ENCODE measurements around the gene SEMA7A.
"Not testable (repeated sequence)": the region's sequence is repeated elsewhere in the genome, so short reads cannot be mapped to it uniquely, and the experiment has no call there.

The SEMA7A gene

GRCh38 chr15:74398183-74398582 lies 35.6 kb downstream of the SEMA7A start:
- DNase-seq = no peak

- DNase-seq = no peak
Measured at GRCh38 chr15:74397239-74398068, 36.3 kb downstream of the SEMA7A start.

- DNase-seq = no peak
Measured at GRCh38 chr15:74396445-74397238, 37.1 kb downstream of the SEMA7A start.

- DNase-seq = no peak
Measured at GRCh38 chr15:74396146-74396438, 37.7 kb downstream of the SEMA7A start.

- no peak for DNase-seq
Measured at GRCh38 chr15:74395319-74396145, 38.2 kb downstream of the SEMA7A start.

GRCh38 chr15:74394090-74394846 lies 39.5 kb downstream of the SEMA7A start:
- no peak for DNase-seq

- no peak for DNase-seq
Measured at GRCh38 chr15:74393423-74393822, 40.3 kb downstream of the SEMA7A start.

GRCh38 chr15:74392902-74393301 lies 40.9 kb downstream of the SEMA7A start:
- no peak for DNase-seq

GRCh38 chr15:74392451-74392830 lies 41.3 kb downstream of the SEMA7A start:
- DNase-seq = no peak

- no peak for DNase-seq
Measured at GRCh38 chr15:74391582-74392450, 41.9 kb downstream of the SEMA7A start.

GRCh38 chr15:74390647-74391288 lies 43.0 kb downstream of the SEMA7A start:
- no peak for DNase-seq

- DNase-seq = not testable (repeated sequence)
Measured at GRCh38 chr15:74390049-74390646, 43.6 kb downstream of the SEMA7A start.

GRCh38 chr15:74389241-74390048 lies 44.3 kb downstream of the SEMA7A start:
- DNase-seq = no peak

- DNase-seq = no peak
Measured at GRCh38 chr15:74388363-74388951, 45.3 kb downstream of the SEMA7A start.

GRCh38 chr15:74387621-74388362 lies 46.0 kb downstream of the SEMA7A start:
- DNase-seq = no peak

- no peak for DNase-seq
Measured at GRCh38 chr15:74387141-74387541, 46.6 kb downstream of the SEMA7A start.

- no peak for DNase-seq
Measured at GRCh38 chr15:74386496-74387140, 47.1 kb downstream of the SEMA7A start.

GRCh38 chr15:74385733-74386132 lies 48.0 kb downstream of the SEMA7A start:
- no peak for DNase-seq
